Measurements from ENCODE around the gene CTCFL.

GRCh38 chr20:57484772-57485171 lies 40.2 kb downstream of the CTCFL start:
- TF ChIP-seq CTCF (conservative IDR thresholded peaks at IDR 0.05) (no peak), EZH2 (IDR thresholded peaks at IDR 0.05; ENCODE audit: low read depth) (no peak)
